GM21447 (cell line): ENCODE data around the gene TPSAB1.
"Not testable (repeated sequence)": the region's sequence is repeated elsewhere in the genome, so short reads cannot be mapped to it uniquely, and the experiment has no call there.

Experiments used
- ATAC-seq: cut with Tn5 transposase; IDR thresholded peaks from one replicate; pipeline ENCODE4 v1.9.1; 2021; ENCODE audit not compliant: unreplicated experiment

The TPSAB1 gene

GRCh38 chr16:1264345-1265089, 24.0 kb downstream of the TPSAB1 start:
- ATAC-seq, result no peak

GRCh38 chr16:1265090-1265630, 24.7 kb downstream of the TPSAB1 start:
- ATAC-seq, result no peak

- no peak for ATAC-seq
These were observed 25.3 kb downstream of the TPSAB1 start for GRCh38 chr16:1265826-1266225.

DNA sequence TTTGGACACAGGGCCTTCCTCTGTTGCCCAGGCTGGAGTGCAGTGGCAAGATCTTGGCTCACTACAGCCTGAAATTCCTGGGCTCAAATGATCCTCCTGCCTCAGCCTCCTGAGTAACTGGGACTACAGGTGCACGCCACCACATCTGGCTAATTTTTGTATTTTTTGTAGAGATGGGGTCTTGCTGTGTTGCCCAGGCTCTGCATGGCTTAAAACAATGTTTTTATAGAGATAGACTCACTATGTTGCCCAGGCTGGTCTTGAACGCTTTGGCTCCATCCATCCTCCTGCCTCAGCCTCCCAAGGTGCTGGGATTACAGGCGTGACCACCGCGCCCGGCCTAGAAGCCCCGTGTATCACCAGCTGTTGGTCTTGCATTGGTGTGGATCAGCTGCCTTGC, 28.9 kb downstream of the TPSAB1 start:
- ATAC-seq, result not testable (repeated sequence)

DNA sequence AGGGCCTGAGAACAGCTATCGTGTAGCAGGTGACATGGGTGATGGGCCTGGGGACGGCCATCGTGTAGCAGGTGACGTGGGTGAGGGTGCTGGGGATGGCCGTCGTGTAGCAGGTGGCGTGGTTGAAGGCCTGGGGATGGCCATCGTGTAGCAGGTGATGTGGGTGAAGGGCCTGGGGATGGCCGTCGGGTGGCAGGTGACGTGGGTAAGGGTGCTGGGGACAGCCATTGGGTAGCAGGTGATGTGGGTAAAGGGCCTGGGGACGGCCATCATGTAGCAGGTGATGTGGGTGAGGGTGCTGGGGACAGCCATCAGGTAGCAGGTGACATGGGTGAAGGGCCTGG, 30.8 kb downstream of the TPSAB1 start:
- no peak for ATAC-seq

DNA sequence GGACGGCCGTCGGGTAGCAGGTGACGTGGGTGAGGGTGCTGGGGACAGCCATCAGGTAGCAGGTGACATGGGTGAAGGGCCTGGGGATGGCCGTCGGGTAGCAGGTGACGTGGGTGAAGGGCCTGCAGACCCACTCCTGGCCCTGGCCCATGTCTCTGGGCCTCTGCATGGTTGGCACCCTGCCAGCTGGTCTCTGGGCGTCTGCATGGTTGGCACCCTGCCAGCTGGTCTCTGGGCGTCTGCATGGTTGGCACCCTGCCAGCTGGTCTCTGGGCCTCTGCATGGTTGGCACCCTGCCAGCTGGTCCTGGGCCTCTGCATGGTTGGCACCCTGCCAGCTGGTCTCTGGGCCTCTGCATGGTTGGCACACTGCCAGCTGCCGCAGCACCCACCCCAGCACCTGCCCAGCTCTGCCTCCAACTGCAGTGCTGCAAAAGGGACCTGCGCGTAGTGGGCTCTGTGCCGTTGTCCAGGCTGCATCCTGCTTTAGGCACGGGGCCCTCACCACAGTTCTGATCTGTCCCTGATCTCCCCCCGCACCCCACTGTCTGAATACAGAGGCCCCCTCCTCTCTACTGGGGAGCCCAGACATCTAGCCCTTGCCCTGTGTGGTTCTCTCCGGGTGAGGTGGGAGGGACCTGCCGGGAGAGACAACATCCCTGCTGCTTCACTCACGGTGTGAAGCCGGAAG, 31.4 kb downstream of the TPSAB1 start:
- ATAC-seq, result not testable (repeated sequence)

DNA sequence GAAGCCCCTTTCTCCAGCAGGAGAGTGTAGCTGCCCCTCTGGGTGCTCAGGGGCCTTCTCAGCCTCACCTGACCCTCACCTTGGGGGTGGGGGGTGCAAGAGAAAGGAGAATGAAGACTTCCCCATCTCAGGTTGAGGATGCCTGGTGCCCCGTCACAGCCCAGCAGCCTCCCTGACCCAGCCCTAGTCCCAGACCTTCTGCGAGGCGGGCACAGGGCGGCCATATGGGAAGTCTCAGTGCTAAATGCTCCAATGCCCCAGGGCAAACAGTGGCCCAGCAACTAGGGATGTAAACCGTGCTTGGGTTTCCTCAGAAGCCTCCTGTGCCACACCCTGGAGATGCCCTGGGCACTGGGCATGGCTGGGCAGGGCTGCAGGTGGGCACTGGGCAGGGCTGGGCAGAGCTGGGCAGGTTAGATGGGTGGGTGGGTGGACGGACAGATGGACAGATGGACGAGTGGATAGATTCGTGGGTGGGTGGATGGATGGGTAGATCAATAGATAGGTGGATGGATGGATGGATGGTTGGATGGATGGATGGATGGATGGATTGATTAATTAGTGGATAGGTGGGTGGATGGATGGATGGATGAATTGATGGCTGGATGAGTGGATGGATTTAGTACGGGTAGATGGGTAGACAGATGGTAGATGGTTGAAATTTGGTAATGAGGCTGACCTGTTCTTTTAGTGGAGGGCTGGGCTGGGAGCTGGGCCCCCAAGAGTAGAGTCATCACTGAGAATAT, 32.1 kb downstream of the TPSAB1 start:
- no peak for ATAC-seq

GRCh38 chr16:1273816-1274215, 33.3 kb downstream of the TPSAB1 start:
- ATAC-seq, result no peak

GRCh38 chr16:1274767-1275166, 34.3 kb downstream of the TPSAB1 start:
- no peak for ATAC-seq

DNA sequence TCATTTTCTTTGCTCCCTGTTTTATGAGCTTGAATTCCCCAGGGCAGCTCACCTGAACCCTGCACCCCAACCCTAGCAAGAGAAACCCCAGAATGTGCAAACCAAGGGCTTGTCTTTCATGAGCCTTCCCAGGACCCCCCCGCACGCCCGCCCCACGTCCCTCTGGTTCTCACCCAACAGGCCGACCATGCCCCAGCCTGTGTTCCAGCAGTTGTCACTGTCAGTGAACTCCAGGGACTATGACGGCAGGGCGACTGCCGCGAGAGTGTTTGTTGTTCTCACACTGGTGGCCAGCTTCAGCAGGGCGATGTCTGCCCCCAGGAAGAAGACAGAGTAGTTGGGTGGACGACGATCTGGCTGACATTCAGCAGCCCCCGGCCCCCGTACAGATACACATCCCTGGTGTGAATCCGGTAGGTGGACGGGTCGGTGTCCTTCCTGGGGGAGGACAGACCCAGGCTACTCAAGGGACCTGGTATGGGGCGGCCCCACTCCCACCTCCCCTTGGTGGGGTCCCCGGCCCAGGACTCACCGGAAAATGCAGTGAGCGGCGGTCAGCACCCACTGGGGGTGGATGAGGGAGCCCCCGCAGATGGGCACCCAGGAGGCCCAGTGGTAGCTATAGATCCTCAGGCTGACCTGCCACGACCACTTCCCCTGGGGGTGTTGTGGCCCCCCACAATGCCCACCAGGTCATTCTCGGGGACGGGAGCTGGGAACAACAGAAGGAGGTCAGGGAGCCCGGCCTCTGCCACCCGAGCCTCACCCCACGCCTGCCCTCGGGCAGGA, 35.5 kb downstream of the TPSAB1 start:
- no peak for ATAC-seq

- ATAC-seq, result no peak
These were observed 36.0 kb downstream of the TPSAB1 start for GRCh38 chr16:1276580-1276878.

GRCh38 chr16:1277151-1277598, 36.7 kb downstream of the TPSAB1 start:
- no peak for ATAC-seq

- ATAC-seq, result no peak
These were observed 37.2 kb downstream of the TPSAB1 start for GRCh38 chr16:1277617-1278282.

- no peak for ATAC-seq
These were observed 38.0 kb downstream of the TPSAB1 start for GRCh38 chr16:1278477-1278876.

DNA sequence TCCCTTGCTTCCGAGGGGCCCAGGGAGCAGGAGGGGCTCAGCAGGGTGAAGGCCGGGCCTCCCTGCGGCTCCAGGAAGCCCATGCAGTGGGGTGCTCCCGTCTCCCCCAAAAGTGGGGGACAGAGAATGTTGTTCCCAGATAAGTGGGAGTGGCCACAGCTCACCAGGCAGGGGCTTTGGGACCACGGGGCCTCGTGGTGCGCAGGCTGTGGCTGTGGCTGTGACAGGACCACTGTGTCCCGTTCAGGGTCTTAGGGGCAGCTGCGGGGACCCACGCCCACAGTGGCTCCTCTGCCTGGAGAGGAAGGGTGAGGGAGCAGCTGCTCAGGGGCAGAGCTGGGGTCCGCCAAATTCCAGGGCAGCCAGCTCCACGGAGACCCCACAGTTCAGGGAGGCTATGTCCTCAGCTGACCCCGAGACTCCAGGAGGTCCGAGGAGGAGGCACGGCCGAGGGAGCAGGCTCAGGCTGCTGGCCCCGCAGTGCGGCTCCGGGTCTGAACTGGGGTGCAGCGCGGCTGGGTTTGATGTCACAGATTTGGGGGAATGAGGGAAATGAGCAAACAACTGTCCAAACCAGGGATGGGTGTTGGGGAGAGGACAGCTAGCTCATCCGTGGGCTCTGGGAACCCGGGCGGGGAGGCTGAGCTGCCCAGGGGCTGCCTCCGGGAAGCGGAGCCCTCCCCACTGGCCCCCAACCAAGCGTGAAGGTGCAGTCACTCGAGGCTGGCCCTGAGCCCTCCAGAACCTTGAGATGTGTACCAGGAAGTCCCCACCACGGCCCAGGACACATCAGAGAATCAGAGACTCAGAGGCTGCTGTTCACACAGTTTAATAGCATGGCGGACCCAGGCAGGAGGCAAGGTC, 38.8 kb downstream of the TPSAB1 start:
- no peak for ATAC-seq

- ATAC-seq, result no peak
These were observed 39.6 kb downstream of the TPSAB1 start for GRCh38 chr16:1279945-1280589.

DNA sequence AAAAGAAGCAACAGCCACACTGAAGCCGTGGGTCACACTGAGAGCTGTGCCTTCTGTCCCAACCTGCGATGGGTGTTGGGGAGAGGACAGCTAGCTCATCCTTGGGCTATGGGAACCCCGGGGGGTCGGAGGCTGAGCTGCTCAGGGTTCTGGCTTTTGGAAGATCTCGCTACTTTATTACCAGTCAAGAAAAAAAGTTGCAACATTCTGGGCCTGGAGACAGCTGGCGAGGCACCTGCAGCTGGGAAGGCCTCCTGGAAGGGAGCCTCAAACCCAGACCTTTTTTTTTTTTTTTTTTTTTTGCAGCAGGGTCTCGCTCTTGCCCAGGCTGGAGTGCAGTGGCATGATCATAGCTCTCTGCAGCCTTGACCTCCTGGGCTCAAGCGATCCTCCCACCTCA, 40.3 kb downstream of the TPSAB1 start:
- ATAC-seq, result no peak

DNA sequence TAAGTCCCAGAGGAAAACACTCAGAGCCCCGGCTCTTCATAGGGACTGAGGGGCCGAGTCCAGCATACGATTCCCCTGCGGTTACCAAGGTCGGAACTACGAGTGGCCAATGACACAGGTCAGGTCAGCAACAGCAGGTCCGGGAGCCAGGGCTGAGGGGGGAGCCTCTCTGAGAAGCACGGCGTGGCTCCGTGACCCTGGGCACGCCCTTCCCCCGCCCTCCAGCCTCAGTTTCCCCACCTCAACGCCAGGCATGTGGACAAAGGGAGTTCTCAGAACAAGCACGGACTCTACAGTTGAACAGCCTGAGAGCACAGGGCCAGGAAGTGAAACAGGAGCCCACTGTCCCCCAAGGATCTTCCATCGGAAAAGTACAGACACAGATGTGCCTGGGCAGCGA, 41.0 kb downstream of the TPSAB1 start:
- ATAC-seq, result no peak

DNA sequence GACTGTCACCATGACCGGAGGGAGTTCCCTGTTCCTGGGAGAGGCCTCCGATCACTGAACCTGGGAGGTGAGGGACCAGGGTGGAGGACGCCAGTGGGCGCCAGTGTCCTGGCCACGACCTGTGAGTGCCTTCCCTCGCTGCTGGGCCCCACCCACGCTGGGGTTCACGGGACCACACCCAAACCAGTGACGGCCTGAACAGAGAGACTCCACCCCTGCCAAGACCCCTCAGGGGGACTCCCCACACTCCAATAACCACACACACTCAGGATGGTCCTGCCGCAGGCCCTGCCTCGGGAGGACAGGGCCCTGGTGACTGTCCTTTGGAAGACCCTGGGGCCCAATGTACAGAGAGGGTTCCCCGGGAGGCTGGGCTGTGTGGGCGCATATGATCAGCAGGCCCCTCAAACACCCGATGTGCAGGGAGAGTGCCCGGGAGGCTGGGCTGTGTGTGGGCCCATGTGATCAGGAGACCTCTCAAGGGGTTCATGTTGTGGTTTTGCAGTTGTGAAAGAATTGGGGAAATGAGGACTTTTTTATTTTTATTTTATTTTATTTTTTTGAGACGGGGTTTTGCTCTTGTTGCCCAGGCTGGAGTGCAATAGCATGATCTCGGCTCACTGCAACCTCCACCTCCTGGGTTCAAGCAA, 41.9 kb downstream of the TPSAB1 start:
- ATAC-seq, result no peak
